Mesodermal cell (in vitro differentiated cells): ENCODE data around the gene HOXA4.

Experiments used
- H3K27ac ChIP-seq: 2 replicates; pipeline ENCODE4 v1.7.0; 2013; ENCODE audit warnings: mild to moderate bottlenecking, low read depth, low read length, moderate library complexity; ENCODE audit not compliant: severe bottlenecking
- H3K36me3 ChIP-seq: 2 replicates; pipeline ENCODE4 v1.7.1; 2013; ENCODE audit warnings: mild to moderate bottlenecking, low read length, moderate library complexity; ENCODE audit not compliant: control insufficient read depth, insufficient read depth
- H3K4me1 ChIP-seq: one replicate; pipeline ENCODE4 v1.7.1; 2013; ENCODE audit warnings: mild to moderate bottlenecking, low read length; ENCODE audit not compliant: insufficient read depth, control insufficient read depth, poor library complexity, severe bottlenecking
- H3K4me3 ChIP-seq: 2 replicates; pipeline ENCODE4 v1.7.0; 2013; ENCODE audit warnings: low read length, control low read depth, mild to moderate bottlenecking; ENCODE audit not compliant: insufficient read depth, poor library complexity, severe bottlenecking; ENCODE audit errors: extremely low read depth
- H3K9me3 ChIP-seq: 2 replicates; pipeline ENCODE4 v1.7.1; 2013; ENCODE audit warnings: mild to moderate bottlenecking, low read length, moderate library complexity; ENCODE audit not compliant: control insufficient read depth
- WGBS, 2 experiments: methylation state at CpG; one replicate each; pipeline ENCODE4 v1.1.5; 2013; ENCODE audit warnings: missing lambda C conversion rate in 2 of 2; ENCODE audit not compliant: insufficient coverage in 2 of 2; 5-methylcytosine and 5-hydroxymethylcytosine counted together

The HOXA4 gene

GRCh38 chr7:27111042-27111750 is 19.4 kb downstream of the HOXA4 start:
- peak overlapping the region; percentile 65 for H3K27ac ChIP-seq
- H3K36me3 ChIP-seq: no peaks in the 10 kb centered on the region
- H3K9me3 ChIP-seq: no peaks in the 10 kb centered on the region
- no peak overlapping the region for H3K4me3 ChIP-seq
- peaks cover 24% of the 10 kb centered on the region for H3K4me1 ChIP-seq
- 6 to 7% methylated on average over 4 of the region's 6 CpGs for WGBS, 2 experiments

- WGBS, 2 experiments: 4% methylated on average over 48 to 49 of the region's 66 CpGs
- no peak overlapping the region for H3K4me3 ChIP-seq
These were observed 20.1 kb downstream of the HOXA4 start for GRCh38 chr7:27110186-27111031.

GRCh38 chr7:27109466-27110185 is 20.9 kb downstream of the HOXA4 start:
- Histone ChIP-seq H3K27ac (no peak overlapping the region), H3K4me1 (peaks cover 19% of the 10 kb centered on the region)
- 47 to 69% methylated on average over 3 to 4 of the region's 4 CpGs for WGBS, 2 experiments

More at GRCh38 chr7:27110186-27111031, 20.1 kb downstream of the HOXA4 start:
- Histone ChIP-seq H3K4me1 (peaks cover 24% of the 10 kb centered on the region), H3K36me3 (no peaks in the 10 kb centered on the region), H3K27ac (peak overlapping the region; percentile 65), H3K9me3 (no peaks in the 10 kb centered on the region)

GRCh38 chr7:27108390-27109127 is 22.0 kb downstream of the HOXA4 start:
- 1 to 4% methylated on average over 26 to 36 of the region's 41 CpGs for WGBS, 2 experiments
- Histone ChIP-seq H3K4me3 (peak overlapping the region; percentile 7), H3K4me1 (peaks cover 15% of the 10 kb centered on the region), H3K36me3 (no peaks in the 10 kb centered on the region), H3K27ac (peak overlapping the region; percentile 37), H3K9me3 (no peaks in the 10 kb centered on the region)

More at GRCh38 chr7:27109466-27110185, 20.9 kb downstream of the HOXA4 start:
- Histone ChIP-seq H3K9me3 (no peaks in the 10 kb centered on the region), H3K36me3 (no peaks in the 10 kb centered on the region), H3K4me3 (no peak overlapping the region)

- peaks cover 15% of the 10 kb centered on the region for H3K4me1 ChIP-seq
- 6 to 8% methylated on average over 18 to 24 of the region's 47 CpGs for WGBS, 2 experiments
These were observed 22.9 kb downstream of the HOXA4 start for GRCh38 chr7:27107391-27108381.

GRCh38 chr7:27106901-27107240 is 23.7 kb downstream of the HOXA4 start:
- H3K36me3 ChIP-seq: no peaks in the 10 kb centered on the region
- peak overlapping the region; percentile 9 for H3K4me3 ChIP-seq
- H3K4me1 ChIP-seq: peaks cover 15% of the 10 kb centered on the region
- H3K9me3 ChIP-seq: no peaks in the 10 kb centered on the region
- peak overlapping the region; percentile 80 for H3K27ac ChIP-seq
- WGBS, 2 experiments: 0 to 1% methylated on average over 2 to 12 of the region's 14 CpGs

More at GRCh38 chr7:27107391-27108381, 22.9 kb downstream of the HOXA4 start:
- peak overlapping the region; percentile 37 for H3K27ac ChIP-seq
- H3K9me3 ChIP-seq: no peaks in the 10 kb centered on the region
- H3K36me3 ChIP-seq: no peaks in the 10 kb centered on the region
- H3K4me3 ChIP-seq: peak overlapping the region; percentile 7

- Histone ChIP-seq H3K4me1 (peaks cover 15% of the 10 kb centered on the region), H3K36me3 (no peaks in the 10 kb centered on the region), H3K9me3 (no peaks in the 10 kb centered on the region), H3K4me3 (peak overlapping the region; percentile 9), H3K27ac (peak overlapping the region; percentile 80)
- WGBS, 2 experiments: 1% methylated on average over 41 of the region's 44 CpGs
These were observed 24.2 kb downstream of the HOXA4 start for GRCh38 chr7:27106181-27106900.

- Histone ChIP-seq H3K4me1 (peaks cover 11% of the 10 kb centered on the region), H3K36me3 (no peaks in the 10 kb centered on the region), H3K27ac (peak overlapping the region; percentile 80), H3K9me3 (no peaks in the 10 kb centered on the region), H3K4me3 (no peak overlapping the region)
- WGBS, 2 experiments: 15 to 20% methylated on average over 3 to 5 of the region's 13 CpGs
These were observed 25.1 kb downstream of the HOXA4 start for GRCh38 chr7:27105301-27106031.
